ENCODE data around the gene DTHD1.

DNA sequence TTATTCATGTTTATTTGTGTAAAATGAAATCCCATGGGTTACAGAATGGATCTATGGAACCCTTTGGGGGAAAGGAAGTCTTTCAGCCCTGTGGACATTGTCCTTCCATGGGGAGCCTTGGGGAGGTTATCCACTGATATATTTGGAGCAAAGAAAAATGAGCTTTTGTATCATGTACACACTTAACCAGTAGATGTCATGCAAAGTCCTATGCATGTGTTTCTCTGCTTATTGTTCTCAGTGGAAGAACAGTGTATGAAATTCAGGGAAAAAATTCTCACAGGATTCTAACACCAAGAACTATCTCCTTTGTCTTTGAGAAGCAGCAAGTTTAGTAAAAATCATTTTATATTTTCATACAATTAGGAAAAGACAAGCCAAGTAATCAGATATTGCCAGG, 105.3 kb downstream of the DTHD1 start:
- TF ChIP-seq POLR2AphosphoS5 (IDR thresholded peaks at IDR 0.05; ENCODE audit: low read depth, low read length) (no peak), CTCF (IDR thresholded peaks at IDR 0.05; ENCODE audit: control extremely low read depth in 1 of 3, insufficient read depth in 1 of 3, low read depth in 1 of 3, low read length in 3 of 3) (no peak; a peak in 1 of 4 replicates), JUND (IDR thresholded peaks at IDR 0.05; ENCODE audit: low read length) (no peak), EZH2 (IDR thresholded peaks at IDR 0.05; ENCODE audit: low read depth, low read length, severe bottlenecking) (no peak), POLR2A (IDR thresholded peaks at IDR 0.05; ENCODE audit: control extremely low read depth in 1 of 2, low read depth in 2 of 2, low read length in 2 of 2) (no peak), SP1 (IDR thresholded peaks at IDR 0.05; ENCODE audit: low read depth, low read length) (no peak), E2F6 (IDR thresholded peaks at IDR 0.05) (no peak)
